SU-DHL-6 (cell line): ENCODE results near the gene HOXB1.

Experiments
- CTCF ChIP-seq: fragments of 200-600 bp; sonication (generic); IDR thresholded peaks from one replicate; pipeline ENCODE4 v1.5.1; 2017; ENCODE audit warnings: antibody characterized with exemption, mild to moderate bottlenecking, low read length, moderate library complexity; ENCODE audit not compliant: insufficient read depth, poor library complexity, severe bottlenecking
- EZH2phosphoT487 ChIP-seq: fragments of 200-600 bp; sonication (generic), shearing (Covaris generic); conservative IDR thresholded peaks from 2 replicates; pipeline ENCODE4 v1.6.1; 2018; ENCODE audit warnings: mild to moderate bottlenecking, antibody characterized with exemption, low read length, moderate library complexity, mixed read lengths

DNA sequence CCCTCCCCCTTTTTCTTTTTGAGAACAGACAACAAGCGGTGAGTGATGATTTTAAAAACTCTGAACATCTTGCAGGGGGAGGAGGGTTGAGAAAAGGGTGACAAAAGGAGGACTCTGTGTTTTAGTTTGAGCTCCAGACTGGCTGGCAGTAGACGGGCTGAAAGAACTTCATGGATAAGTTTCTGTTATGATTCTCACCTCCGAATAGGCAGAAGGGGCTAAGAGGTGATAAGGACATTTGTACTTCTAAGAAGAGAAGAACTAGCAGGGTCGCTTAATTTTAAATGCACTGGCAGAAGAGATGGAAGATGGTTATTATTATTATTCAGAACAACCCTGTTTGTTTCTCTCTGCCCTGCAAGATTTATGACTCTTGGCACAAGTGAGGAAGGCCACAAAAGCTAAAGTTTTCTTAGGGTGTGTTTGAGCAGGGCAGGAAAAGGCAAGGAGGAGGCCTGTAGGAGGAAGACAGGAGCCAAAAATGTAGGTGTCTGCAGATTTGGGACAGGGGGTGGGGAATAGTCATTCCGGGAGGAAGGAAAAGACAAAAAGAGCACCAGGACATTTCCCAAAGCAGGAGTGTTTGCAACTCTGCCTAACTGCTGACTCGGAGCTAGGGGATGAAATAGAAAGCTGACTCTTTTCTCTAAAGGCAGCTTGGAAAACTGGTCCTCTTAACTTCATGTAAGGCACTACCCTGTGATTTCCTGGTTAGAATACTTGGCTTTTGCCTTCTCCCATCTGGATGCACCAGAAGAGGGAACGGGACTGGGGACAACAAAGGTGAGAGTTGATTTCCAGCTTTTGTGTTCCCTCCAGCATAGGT lies 26.0 kb upstream of the HOXB1 start:
- TF ChIP-seq CTCF: no peak
- no peak for TF ChIP-seq EZH2phosphoT487
